Measurements from ENCODE around the gene ZNF385A. TPM values are rescaled to one million over a fixed set of nuclear protein-coding genes. Genes with fewer than 3 reads are reported as not detected.

ZNF385A gene
- total and polyA plus RNA-seq, 9 of the 15 experiments (the other 6 are each of a cell fraction or from before 2014, with no cell fraction given) = 1.0 to 111 (median 7.7) TPM

DNA sequence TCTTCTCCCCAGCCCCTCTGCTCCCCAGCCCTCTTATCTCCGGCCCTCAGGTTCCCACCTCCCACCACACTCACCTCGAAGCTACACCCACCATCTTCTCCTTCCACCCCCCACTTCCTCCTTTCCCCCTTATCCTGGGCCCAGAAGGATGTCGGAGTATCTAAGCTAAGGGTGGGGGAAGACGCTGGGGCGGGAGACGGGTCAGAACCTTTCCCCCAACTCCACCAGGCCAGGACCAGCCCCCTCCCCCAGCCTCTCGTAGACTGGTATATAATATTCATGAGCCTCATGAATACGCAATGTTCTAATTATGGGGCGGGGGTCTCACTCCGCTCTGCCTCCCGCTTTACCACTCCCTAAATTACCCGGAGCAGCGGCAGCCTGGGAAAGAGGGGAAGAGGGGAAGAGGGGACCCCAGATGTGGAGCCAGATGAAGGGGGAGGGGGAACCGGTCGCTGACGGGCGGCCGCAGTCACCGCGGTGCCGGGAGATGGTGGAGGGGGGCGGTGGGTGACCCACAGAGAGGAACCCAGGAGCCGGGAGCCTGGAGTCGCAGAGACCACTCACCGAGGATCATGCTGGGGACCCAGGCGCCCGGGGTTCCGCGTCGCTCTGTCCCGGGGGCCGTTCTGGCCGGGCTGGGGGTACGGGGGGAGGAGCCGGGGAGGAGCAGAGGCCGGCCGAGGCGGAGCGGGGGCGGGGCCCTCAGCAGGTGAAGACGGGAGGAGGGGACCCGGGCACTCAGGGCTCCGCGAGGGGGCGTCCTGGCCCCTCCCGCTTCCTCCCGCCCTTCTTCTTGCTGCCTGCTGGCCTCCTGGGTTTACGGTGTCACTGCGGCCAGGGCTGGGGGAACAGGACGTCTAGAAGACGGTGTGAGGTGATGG is 6.4 kb upstream of the ZNF385A start (continued):
- TF ChIP-seq THRA (IDR thresholded peaks at IDR 0.05) (no peak), ZBTB1 (CRISPR knock-in tag; IDR thresholded peaks at IDR 0.05; ENCODE audit: borderline replicate concordance, low read depth) (no peak), HDAC6 (IDR thresholded peaks at IDR 0.05; ENCODE audit: low read depth, low read length) (no peak), SNRNP70 (optimal IDR thresholded peaks at IDR 0.05; ENCODE audit: low read depth, low read length) (no peak), IFI16 (CRISPR knock-in tag; IDR thresholded peaks at IDR 0.05) (no peak), CHD4 (IDR thresholded peaks at IDR 0.05; ENCODE audit: insufficient read depth, insufficient replicate concordance, low read depth, low read length, poor library complexity, severe bottlenecking) (no peak), ZNF140 (CRISPR knock-in tag; IDR thresholded peaks at IDR 0.05) (no peak), TCF7L2 (IDR thresholded peaks at IDR 0.05; ENCODE audit: low read depth, low read length) (no peak), ZKSCAN8 (CRISPR knock-in tag; IDR thresholded peaks at IDR 0.05) (no peak), MLX (CRISPR knock-in tag; conservative IDR thresholded peaks at IDR 0.05) (no peak), MITF (IDR thresholded peaks at IDR 0.05) (no peak), HNRNPUL1 (IDR thresholded peaks at IDR 0.05; ENCODE audit: low read length) (no peak), BMI1 (IDR thresholded peaks at IDR 0.05; ENCODE audit: low read length) (no peak), HDAC2 (IDR thresholded peaks at IDR 0.05) (no peak), DDX20 (tag; IDR thresholded peaks at IDR 0.05; ENCODE audit: low read depth) (no peak), DACH1 (IDR thresholded peaks at IDR 0.05; ENCODE audit: partially characterized antibody) (no peak), NONO (IDR thresholded peaks at IDR 0.05; ENCODE audit: low read depth in 2 of 2, low read length in 1 of 2) (no peak), SMARCB1 (IDR thresholded peaks at IDR 0.05; ENCODE audit: insufficient read length, low read depth) (no peak), ZNF561 (CRISPR knock-in tag; conservative IDR thresholded peaks at IDR 0.05) (no peak), ARID1B (IDR thresholded peaks at IDR 0.05) (peak; percentile 82), ZNF347 (CRISPR knock-in tag; IDR thresholded peaks at IDR 0.05; ENCODE audit: low read depth) (no peak), MTA2 (IDR thresholded peaks at IDR 0.05; ENCODE audit: low read depth) (no peak), LARP7 (IDR thresholded peaks at IDR 0.05) (no peak), TAF1 (IDR thresholded peaks at IDR 0.05; ENCODE audit: control insufficient read depth, extremely low read depth, insufficient read depth, low read length, severe bottlenecking) (peak; percentile 77)
- TF ChIP-seq, protein P1, sequence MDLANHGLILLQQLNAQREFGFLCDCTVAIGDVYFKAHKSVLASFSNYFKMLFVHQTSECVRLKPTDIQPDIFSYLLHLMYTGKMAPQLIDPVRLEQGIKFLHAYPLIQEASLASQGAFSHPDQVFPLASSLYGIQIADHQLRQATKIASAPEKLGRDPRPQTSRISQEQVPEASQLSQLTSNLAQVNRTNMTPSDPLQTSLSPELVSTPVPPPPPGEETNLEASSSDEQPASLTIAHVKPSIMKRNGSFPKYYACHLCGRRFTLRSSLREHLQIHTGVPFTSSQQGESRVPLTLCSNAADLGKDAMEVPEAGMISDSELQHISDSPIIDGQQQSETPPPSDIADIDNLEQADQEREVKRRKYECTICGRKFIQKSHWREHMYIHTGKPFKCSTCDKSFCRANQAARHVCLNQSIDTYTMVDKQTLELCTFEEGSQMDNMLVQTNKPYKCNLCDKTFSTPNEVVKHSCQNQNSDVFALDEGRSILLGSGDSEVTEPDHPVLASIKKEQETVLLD (IDR thresholded peaks at IDR 0.05) = no peak
